ENCODE results near the gene AIRE.
"Not testable (repeated sequence)": the region's sequence is repeated elsewhere in the genome, so short reads cannot be mapped to it uniquely, and the experiment has no call there.

Gene AIRE

GRCh38 chr21:44338971-44339910, 53.6 kb downstream of the AIRE start, which contains the start of gene CFAP410:
Gene CFAP410 (minus strand): TSS chr21:44339390. CDS start chr21:44339194, 196 bp downstream.
- DNase-seq (ENCODE audit: low spot score), result peak; percentile 92

DNA sequence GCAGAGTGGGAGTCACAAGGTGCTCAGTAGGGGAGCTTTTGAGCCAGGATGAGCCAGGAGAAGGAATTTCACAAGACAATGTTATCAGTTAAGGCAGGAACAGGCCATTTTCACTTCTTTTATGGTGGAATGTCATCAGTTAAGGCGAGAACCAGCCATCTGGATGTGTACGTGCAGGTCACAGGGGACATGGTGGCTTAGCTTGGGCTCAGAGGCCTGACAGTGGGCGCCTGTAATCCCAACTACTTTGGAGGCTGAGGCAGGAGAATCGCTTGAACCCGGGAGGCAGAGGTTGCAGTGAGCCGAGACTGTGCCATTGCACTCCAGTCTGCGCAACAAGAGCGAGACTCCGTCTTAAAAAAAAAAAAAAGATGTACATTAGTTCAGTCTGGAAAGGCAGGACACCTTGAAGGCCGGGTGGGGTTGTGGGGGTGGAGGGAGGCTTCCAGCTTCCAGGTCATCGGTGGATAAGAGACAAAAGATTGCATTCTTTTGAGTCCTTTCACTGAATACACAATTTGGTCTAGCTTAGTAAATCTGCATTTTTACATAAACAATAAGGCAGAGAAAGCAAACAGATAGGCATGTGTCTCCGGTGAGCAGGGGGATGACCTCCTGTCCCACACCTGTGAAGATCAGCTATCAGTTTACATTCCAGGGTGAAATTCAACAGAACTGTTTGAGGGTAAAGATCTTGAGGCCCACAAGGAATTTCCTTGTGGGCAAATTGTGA, 56.2 kb downstream of the AIRE start:
- DNase-seq (ENCODE audit: low spot score), result not testable (repeated sequence)

GRCh38 chr21:44342981-44343380, 57.3 kb downstream of the AIRE start:
- not testable (repeated sequence) for DNase-seq (ENCODE audit: low spot score)

GRCh38 chr21:44344541-44345183, 59.0 kb downstream of the AIRE start:
- no peak for DNase-seq (ENCODE audit: low spot score)

DNA sequence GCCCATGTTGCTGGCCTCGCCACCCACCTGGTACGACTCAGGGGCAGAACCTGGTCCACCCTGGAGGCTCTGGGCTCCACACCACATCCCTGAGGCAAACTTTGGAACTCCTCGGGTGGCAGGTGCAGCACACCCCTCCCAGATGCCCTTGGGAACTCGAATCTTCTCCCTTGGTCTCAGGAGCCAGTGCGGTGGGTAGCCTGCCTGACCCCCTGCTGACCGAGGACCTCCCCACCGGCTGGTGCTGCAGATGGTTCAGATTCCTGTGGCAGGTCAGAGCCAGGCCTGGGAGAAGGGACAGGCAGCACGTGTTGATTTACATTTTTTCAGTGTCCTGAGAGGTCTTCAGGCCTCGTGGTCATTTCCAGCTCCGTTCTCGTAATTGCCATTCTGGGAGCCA, 59.8 kb downstream of the AIRE start:
- DNase-seq (ENCODE audit: low spot score), result no peak

- DNase-seq (ENCODE audit: low spot score), result no peak
These were observed 62.3 kb downstream of the AIRE start for GRCh38 chr21:44347911-44348451.
